Measurements from ENCODE around the gene DCAF15. TPM values are rescaled to one million over a fixed set of nuclear protein-coding genes. Genes with fewer than 3 reads are reported as not detected.
A peak's percentile ranks its signal among the peaks of the same experiment; 100 is the strongest.

The DCAF15 gene
- total and polyA plus RNA-seq, 2 donors from 2014 or later: 21.9 to 35.5 TPM

DNA sequence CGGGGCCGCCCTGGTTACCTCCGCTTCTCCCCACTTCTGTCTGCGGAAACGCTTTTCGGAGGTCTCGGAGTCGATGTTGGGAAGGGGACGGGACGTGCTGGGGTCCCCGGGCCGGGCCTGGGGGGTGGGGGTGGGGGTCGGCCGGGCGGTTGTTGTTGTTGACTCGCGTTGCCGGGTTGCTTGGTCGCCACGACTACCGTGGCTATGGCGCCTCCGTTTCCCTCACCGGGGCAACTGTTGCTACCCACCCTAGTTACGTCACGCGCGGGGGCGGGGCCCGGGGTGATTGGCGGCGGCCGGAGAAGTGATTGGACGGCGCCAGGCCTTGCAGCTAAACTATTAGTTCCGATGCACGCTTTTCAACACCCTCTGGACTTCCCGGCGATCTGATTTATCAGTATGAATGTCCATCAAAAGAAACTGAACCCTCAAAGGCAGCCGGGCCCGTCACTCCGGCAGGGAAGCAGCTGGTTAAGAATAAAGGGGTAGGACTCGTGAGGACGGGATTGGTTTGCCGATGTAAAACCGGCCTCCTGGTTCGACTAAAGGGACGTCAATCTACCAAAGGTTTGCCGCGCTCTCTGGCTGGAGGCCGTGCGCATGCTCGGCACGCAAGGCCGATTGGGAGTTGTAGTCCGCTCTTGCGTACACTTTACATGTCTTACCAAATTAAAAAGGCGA is 53.9 kb downstream of the DCAF15 start, which contains the start of gene RFX1:
RFX1 (minus strand) TSS at position 236 of the 681 bp plus-strand sequence. CDS start 12,477 bp downstream, outside the sequence.
- peak within 1 kb of the TSS; percentile 66 to 97 (median 92) for H3K4me3 ChIP-seq (ENCODE audit: low read length in 3 of 3)
- intact Hi-C loops (cut with DNase I): no loop called here
- DNase-seq (peak; percentile 100), FAIRE-seq (peak; percentile 98)
- H3K36me3 ChIP-seq (ENCODE audit: control insufficient read depth in 2 of 3, insufficient read depth in 3 of 3, low read length in 3 of 3): no peaks in the 10 kb centered on the region
- no peaks in the 10 kb centered on the region for H3K27me3 ChIP-seq (ENCODE audit: control insufficient read depth, insufficient read depth, low read length)
- H3K27ac ChIP-seq (ENCODE audit: low read depth in 2 of 2, low read length in 2 of 2): peak within 1 kb of the TSS; percentile 97 to 100
- H3K4me1 ChIP-seq (ENCODE audit: control insufficient read depth in 2 of 3, insufficient read depth in 2 of 3, low read depth in 1 of 3, low read length in 3 of 3): peaks cover 0 to 23% (median 21%) of the 10 kb centered on the region in 3 donors
- H3K9ac ChIP-seq (ENCODE audit: low read length in 3 of 3): peak within 1 kb of the TSS; percentile 61 to 98 (median 92)
- no peak for TF ChIP-seq CTCF (IDR thresholded peaks at IDR 0.05; ENCODE audit: borderline replicate concordance, extremely low read depth, insufficient read depth)
- no peaks in the 10 kb centered on the region for H3K9me3 ChIP-seq (ENCODE audit: control insufficient read depth in 2 of 3, insufficient read depth in 1 of 3, low read length in 3 of 3)

DNA sequence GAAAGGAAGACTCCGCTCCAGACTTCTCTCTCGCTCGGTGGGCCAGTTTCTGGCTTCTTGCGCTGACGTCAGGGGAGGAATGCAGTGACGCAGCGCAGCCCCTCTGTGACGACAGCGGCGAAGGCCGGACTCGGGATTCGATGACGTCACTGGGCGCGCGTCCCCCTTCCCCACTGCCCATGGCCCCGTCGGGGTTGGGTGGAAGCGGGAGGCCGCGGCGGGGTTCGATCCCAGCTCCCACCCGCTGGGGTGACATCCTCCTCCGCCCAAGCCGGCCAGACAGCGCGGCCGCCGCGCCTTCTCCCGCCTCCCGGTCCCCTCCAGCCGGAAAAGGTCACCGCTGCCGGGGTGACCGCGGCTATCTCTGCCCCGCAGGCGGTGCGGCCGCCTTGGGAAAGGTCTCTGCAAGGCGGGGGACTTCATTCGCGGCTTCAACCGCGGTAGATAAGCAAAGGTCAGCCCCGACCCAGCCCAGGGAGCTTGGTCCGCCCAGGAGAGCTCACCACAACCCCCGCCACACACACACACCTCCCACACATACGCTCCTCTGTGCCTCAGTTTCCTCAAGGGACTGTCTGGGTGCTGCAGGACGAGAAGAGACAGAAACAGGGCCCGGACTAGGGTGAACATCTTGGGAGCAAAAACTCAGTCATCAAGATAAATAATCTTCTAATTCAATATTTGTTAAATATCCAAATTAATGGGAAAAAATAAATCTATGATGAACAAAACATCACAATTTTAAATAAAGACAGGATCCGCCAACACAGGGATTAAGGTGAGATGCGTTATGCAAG is 54.7 kb downstream of the DCAF15 start:
- Histone ChIP-seq H3K27ac (ENCODE audit: low read depth in 2 of 2, low read length in 2 of 2) (peak overlapping the region; percentile 97 to 100), H3K9ac (ENCODE audit: low read length in 3 of 3) (peak overlapping the region; percentile 61 to 98 (median 92)), H3K36me3 (ENCODE audit: control insufficient read depth in 2 of 3, insufficient read depth in 3 of 3, low read length in 3 of 3) (no peaks in the 10 kb centered on the region), H3K4me1 (ENCODE audit: control insufficient read depth in 2 of 3, insufficient read depth in 2 of 3, low read depth in 1 of 3, low read length in 3 of 3) (peaks cover 0 to 23% (median 21%) of the 10 kb centered on the region in 3 donors), H3K9me3 (ENCODE audit: control insufficient read depth in 2 of 3, insufficient read depth in 1 of 3, low read length in 3 of 3) (no peaks in the 10 kb centered on the region), H3K27me3 (ENCODE audit: control insufficient read depth, insufficient read depth, low read length) (no peaks in the 10 kb centered on the region), H3K4me3 (ENCODE audit: low read length in 3 of 3) (peak overlapping the region; percentile 66 to 97 (median 92))
- TF ChIP-seq CTCF (IDR thresholded peaks at IDR 0.05; ENCODE audit: borderline replicate concordance, extremely low read depth, insufficient read depth): no peak
- DNase-seq: peak in 1 of 5 donors; percentile 96
- intact Hi-C loops (cut with DNase I): no loop called here
- no peak for FAIRE-seq

Other genes starting within 250 kb of the DCAF15 start
- 46.5 TPM for gene MRI1, start 188.0 kb upstream of the DCAF15 start, total RNA-seq
- gene MRI1, start 188.0 kb upstream of the DCAF15 start, polyA plus RNA-seq (ENCODE audit: insufficient read depth, low read depth, low replicate concordance): 18.8 TPM
- 62.7 TPM for gene C19orf53, start 178.1 kb upstream of the DCAF15 start, total RNA-seq
- gene C19orf53, start 178.1 kb upstream of the DCAF15 start, polyA plus RNA-seq (ENCODE audit: insufficient read depth, low read depth, low replicate concordance): 264 TPM
- gene ZSWIM4, start 157.1 kb upstream of the DCAF15 start, total RNA-seq: 13.7 TPM
- 1.4 TPM for gene ZSWIM4, start 157.1 kb upstream of the DCAF15 start, polyA plus RNA-seq (ENCODE audit: insufficient read depth, low read depth, low replicate concordance)
- 0.35 TPM for gene NANOS3, start 75.4 kb upstream of the DCAF15 start, total RNA-seq
- gene NANOS3, start 75.4 kb upstream of the DCAF15 start, polyA plus RNA-seq (ENCODE audit: insufficient read depth, low read depth, low replicate concordance): not detected
- 1.8 TPM for gene BRME1, start 46.4 kb upstream of the DCAF15 start, total RNA-seq
- gene BRME1, start 46.4 kb upstream of the DCAF15 start, polyA plus RNA-seq (ENCODE audit: insufficient read depth, low read depth, low replicate concordance): 1.5 TPM
- 36.9 TPM for gene CC2D1A, start 46.3 kb upstream of the DCAF15 start, total RNA-seq
- 28.8 TPM for gene CC2D1A, start 46.3 kb upstream of the DCAF15 start, polyA plus RNA-seq (ENCODE audit: insufficient read depth, low read depth, low replicate concordance)
- 3.0 TPM for gene PODNL1, start 14.1 kb upstream of the DCAF15 start, total RNA-seq
- not detected for gene PODNL1, start 14.1 kb upstream of the DCAF15 start, polyA plus RNA-seq (ENCODE audit: insufficient read depth, low read depth, low replicate concordance)
- 17.9 TPM for gene RFX1, start 53.8 kb downstream of the DCAF15 start, total RNA-seq
- 5.2 TPM for gene RFX1, start 53.8 kb downstream of the DCAF15 start, polyA plus RNA-seq (ENCODE audit: insufficient read depth, low read depth, low replicate concordance)
- not detected for gene RLN3, start 75.6 kb downstream of the DCAF15 start, total RNA-seq
- not detected for gene RLN3, start 75.6 kb downstream of the DCAF15 start, polyA plus RNA-seq (ENCODE audit: insufficient read depth, low read depth, low replicate concordance)
- gene IL27RA, start 79.3 kb downstream of the DCAF15 start, total RNA-seq: 14.1 TPM
- gene IL27RA, start 79.3 kb downstream of the DCAF15 start, polyA plus RNA-seq (ENCODE audit: insufficient read depth, low read depth, low replicate concordance): 3.1 TPM
- gene PALM3, start 109.6 kb downstream of the DCAF15 start, total RNA-seq: 19.4 TPM
- gene PALM3, start 109.6 kb downstream of the DCAF15 start, polyA plus RNA-seq (ENCODE audit: insufficient read depth, low read depth, low replicate concordance): 45.8 TPM
- 8.7 TPM for gene MISP3, start 120.3 kb downstream of the DCAF15 start, total RNA-seq
- 32.0 TPM for gene MISP3, start 120.3 kb downstream of the DCAF15 start, polyA plus RNA-seq (ENCODE audit: insufficient read depth, low read depth, low replicate concordance)
- gene C19orf67, start 133.3 kb downstream of the DCAF15 start, total RNA-seq: not detected
- gene C19orf67, start 133.3 kb downstream of the DCAF15 start, polyA plus RNA-seq (ENCODE audit: insufficient read depth, low read depth, low replicate concordance): not detected
- gene SAMD1, start 138.2 kb downstream of the DCAF15 start, total RNA-seq: 28.3 TPM
- 23.3 TPM for gene SAMD1, start 138.2 kb downstream of the DCAF15 start, polyA plus RNA-seq (ENCODE audit: insufficient read depth, low read depth, low replicate concordance)
- gene PRKACA, start 165.3 kb downstream of the DCAF15 start, total RNA-seq: 92.3 TPM
- gene PRKACA, start 165.3 kb downstream of the DCAF15 start, polyA plus RNA-seq (ENCODE audit: insufficient read depth, low read depth, low replicate concordance): 51.4 TPM
- 1.8 TPM for gene ASF1B, start 184.1 kb downstream of the DCAF15 start, total RNA-seq
- 0.49 TPM for gene ASF1B, start 184.1 kb downstream of the DCAF15 start, polyA plus RNA-seq (ENCODE audit: insufficient read depth, low read depth, low replicate concordance)

Data from kidney (tissue), 14 donors.